Right hindlimb (tissue), 1 donor: ENCODE data around the gene ZNF433.
"Not testable (repeated sequence)": the region's sequence is repeated elsewhere in the genome, so short reads cannot be mapped to it uniquely, and the experiment has no call there.

Experiments used
- DNase-seq: peaks from one replicate; pipeline ENCODE4 v3.0.0-alpha.2; 2018

ZNF433 gene

GRCh38 chr19:12035220-12036172 lies at the start of gene ZNF433:
Gene ZNF433 (minus strand): TSS chr19:12035679. CDS start chr19:12035539, 140 bp downstream.
- DNase-seq = peak; percentile 95

GRCh38 chr19:12083336-12083735 lies 47.9 kb upstream of the ZNF433 start:
- not testable (repeated sequence) for DNase-seq

- no peak for DNase-seq
Measured at GRCh38 chr19:12077375-12077774, 41.9 kb upstream of the ZNF433 start.

GRCh38 chr19:12076331-12076730 lies 40.9 kb upstream of the ZNF433 start:
- DNase-seq = not testable (repeated sequence)

GRCh38 chr19:12075538-12076139 lies 40.2 kb upstream of the ZNF433 start:
- no peak for DNase-seq

- peak; percentile 97 for DNase-seq
Measured at GRCh38 chr19:12064590-12065538, 29.4 kb upstream of the ZNF433 start, which contains the start of gene ZNF844. Gene ZNF844 (plus strand): TSS chr19:12064731. CDS start chr19:12064874, 143 bp downstream.

- DNase-seq = no peak
Measured at GRCh38 chr19:12055784-12056183, 20.3 kb upstream of the ZNF433 start.

- peak; percentile 91 for DNase-seq
Measured at GRCh38 chr19:12052497-12053169, 17.2 kb upstream of the ZNF433 start, which contains the start of gene ZNF878. Gene ZNF878 (minus strand): TSS chr19:12052961. CDS start chr19:12052801, 160 bp downstream.

GRCh38 chr19:12052091-12052496 lies 16.6 kb upstream of the ZNF433 start:
- no peak for DNase-seq

GRCh38 chr19:12047868-12048267 lies 12.4 kb upstream of the ZNF433 start:
- no peak for DNase-seq

GRCh38 chr19:12043752-12044422 lies 8.4 kb upstream of the ZNF433 start:
- DNase-seq = no peak

GRCh38 chr19:12042893-12043292 lies 7.4 kb upstream of the ZNF433 start:
- no peak for DNase-seq

- DNase-seq = no peak
Measured at GRCh38 chr19:12034620-12035019, 859 bp downstream of the ZNF433 start.

GRCh38 chr19:12034198-12034597 lies 1.3 kb downstream of the ZNF433 start:
- no peak for DNase-seq

- no peak for DNase-seq
Measured at GRCh38 chr19:12015753-12016116, 19.7 kb downstream of the ZNF433 start.

GRCh38 chr19:12015015-12015752 lies 20.3 kb downstream of the ZNF433 start:
- no peak for DNase-seq

GRCh38 chr19:12000152-12000981 lies 35.1 kb downstream of the ZNF433 start:
- no peak for DNase-seq

GRCh38 chr19:11995174-11995573 lies 40.3 kb downstream of the ZNF433 start:
- no peak for DNase-seq

- DNase-seq = not testable (repeated sequence)
Measured at GRCh38 chr19:11991921-11992320, 43.6 kb downstream of the ZNF433 start.

- DNase-seq = no peak
Measured at GRCh38 chr19:11989112-11989456, 46.4 kb downstream of the ZNF433 start.
